GM18868 (cell line): Measurements from ENCODE around the gene FNIP2.
A peak's percentile ranks its signal among the peaks of the same experiment; 100 is the strongest.
"Not testable (repeated sequence)": the region's sequence is repeated elsewhere in the genome, so short reads cannot be mapped to it uniquely, and the experiment has no call there.

Experiments used
- ATAC-seq: cut with Tn5 transposase; IDR thresholded peaks from one replicate; pipeline ENCODE4 v1.9.1; 2021; ENCODE audit warnings: mild to moderate bottlenecking, moderate library complexity; ENCODE audit not compliant: unreplicated experiment

The FNIP2 gene

GRCh38 chr4:158788516-158788915 lies 19.7 kb downstream of the FNIP2 start:
- ATAC-seq, result no peak

- ATAC-seq, result no peak
Measured at GRCh38 chr4:158789853-158790252, 21.0 kb downstream of the FNIP2 start.

GRCh38 chr4:158793021-158793420 lies 24.2 kb downstream of the FNIP2 start:
- ATAC-seq, result no peak

- ATAC-seq, result not testable (repeated sequence)
Measured at GRCh38 chr4:158793430-158793829, 24.6 kb downstream of the FNIP2 start.

- ATAC-seq, result no peak
Measured at GRCh38 chr4:158796370-158797140, 27.7 kb downstream of the FNIP2 start.

- ATAC-seq, result no peak
Measured at GRCh38 chr4:158798062-158798461, 29.2 kb downstream of the FNIP2 start.

GRCh38 chr4:158799013-158799770 lies 30.4 kb downstream of the FNIP2 start:
- ATAC-seq, result no peak

GRCh38 chr4:158799856-158800255 lies 31.0 kb downstream of the FNIP2 start:
- ATAC-seq, result no peak

- ATAC-seq, result no peak
Measured at GRCh38 chr4:158801066-158801465, 32.2 kb downstream of the FNIP2 start.

GRCh38 chr4:158801677-158802076 lies 32.9 kb downstream of the FNIP2 start:
- ATAC-seq, result no peak

GRCh38 chr4:158802914-158803313 lies 34.1 kb downstream of the FNIP2 start:
- ATAC-seq, result no peak

GRCh38 chr4:158805635-158806471 lies 37.0 kb downstream of the FNIP2 start:
- ATAC-seq, result no peak

- no peak for ATAC-seq
Measured at GRCh38 chr4:158807691-158808090, 38.9 kb downstream of the FNIP2 start.

GRCh38 chr4:158808399-158808798 lies 39.6 kb downstream of the FNIP2 start:
- no peak for ATAC-seq

GRCh38 chr4:158809208-158809607 lies 40.4 kb downstream of the FNIP2 start:
- not testable (repeated sequence) for ATAC-seq

- ATAC-seq, result peak; percentile 90
Measured at GRCh38 chr4:158809611-158810486, 41.0 kb downstream of the FNIP2 start.

- ATAC-seq, result no peak
Measured at GRCh38 chr4:158810487-158811215, 41.8 kb downstream of the FNIP2 start.

- ATAC-seq, result no peak
Measured at GRCh38 chr4:158811216-158811540, 42.4 kb downstream of the FNIP2 start.

GRCh38 chr4:158811704-158812103 lies 42.9 kb downstream of the FNIP2 start:
- peak; percentile 22 for ATAC-seq

- no peak for ATAC-seq
Measured at GRCh38 chr4:158812133-158812532, 43.3 kb downstream of the FNIP2 start.
